MM.1S (cell line): ENCODE data around the gene MED16.

ENCODE experiments used
- DNase-seq: peaks from one replicate; pipeline ENCODE4 v3.0.0-alpha.2; 2015
- H2AFZ ChIP-seq: fragments of 300-600 bp; sonication (generic); 2 replicates; pipeline ENCODE4 v1.6.0; 2016; ENCODE audit warnings: antibody characterized with exemption, low read length
- H3F3A ChIP-seq: fragments of 300-600 bp; sonication (generic); 2 replicates; pipeline ENCODE4 v1.6.1; 2016; ENCODE audit warnings: mild to moderate bottlenecking, antibody characterized with exemption, low read length, moderate library complexity, mixed read lengths; ENCODE audit not compliant: insufficient read depth
- H3K27ac ChIP-seq: fragments of 300-600 bp; sonication (generic); 2 replicates; pipeline ENCODE4 v1.5.1; 2016; ENCODE audit warnings: mild to moderate bottlenecking, low read length
- H3K27me3 ChIP-seq: fragments of 300-600 bp; sonication (generic); replicated peaks from 2 replicates; pipeline ENCODE4 v1.6.0; 2016; ENCODE audit warnings: low read length; ENCODE audit not compliant: insufficient read depth
- H3K36me3 ChIP-seq: fragments of 300-600 bp; sonication (generic); replicated peaks from 2 replicates; pipeline ENCODE4 v1.6.1; 2016; ENCODE audit warnings: mild to moderate bottlenecking, low read length, mixed read lengths; ENCODE audit not compliant: insufficient read depth
- H3K4me1 ChIP-seq: fragments of 300-600 bp; sonication (generic); 2 replicates; pipeline ENCODE4 v1.6.1; 2016; ENCODE audit warnings: low read length, mixed read lengths
- H3K4me2 ChIP-seq: fragments of 300-600 bp; sonication (generic); 2 replicates; pipeline ENCODE4 v1.6.0; 2016; ENCODE audit warnings: low read depth, low read length
- H3K4me3 ChIP-seq: fragments of 300-600 bp; sonication (generic); 2 replicates; pipeline ENCODE4 v1.5.1; 2016; ENCODE audit warnings: low read length, mixed read lengths
- H3K79me2 ChIP-seq: fragments of 300-600 bp; sonication (generic); 2 replicates; pipeline ENCODE4 v1.6.1; 2016; ENCODE audit warnings: mixed run types, low read length, mixed read lengths
- H3K9ac ChIP-seq: fragments of 300-600 bp; sonication (generic); 2 replicates; pipeline ENCODE4 v1.6.1; 2016; ENCODE audit warnings: low read length, mixed read lengths
- H3K9me2 ChIP-seq: fragments of 300-600 bp; sonication (generic); replicated peaks from 2 replicates; pipeline ENCODE4 v1.6.1; 2016; ENCODE audit warnings: mild to moderate bottlenecking, low read length, mixed read lengths; ENCODE audit not compliant: insufficient read depth
- H3K9me3 ChIP-seq: fragments of 300-600 bp; sonication (generic); replicated peaks from 2 replicates; pipeline ENCODE4 v1.6.1; 2016; ENCODE audit warnings: mild to moderate bottlenecking, low read length, mixed read lengths; ENCODE audit not compliant: insufficient read depth
- H4K20me1 ChIP-seq: fragments of 300-600 bp; sonication (generic); 2 replicates; pipeline ENCODE4 v1.6.1; 2016; ENCODE audit warnings: mild to moderate bottlenecking, low read length, moderate library complexity, mixed read lengths; ENCODE audit not compliant: insufficient read depth
- CTCF ChIP-seq: fragments of 300-600 bp; sonication (generic); IDR thresholded peaks from 2 replicates; pipeline ENCODE4 v1.5.1; 2016; ENCODE audit warnings: antibody characterized with exemption, low read length, mixed read lengths
- EZH2 ChIP-seq: fragments of 300-600 bp; sonication (generic); optimal IDR thresholded peaks from 2 replicates; pipeline ENCODE3; 2017; ENCODE audit warnings: low read depth, mild to moderate bottlenecking, antibody characterized with exemption, low read length, mixed read lengths
- EZH2phosphoT487 ChIP-seq: fragments of 300-600 bp; sonication (generic); IDR thresholded peaks from 2 replicates; pipeline ENCODE4 v1.6.1; 2018; ENCODE audit warnings: antibody characterized with exemption, low read length

Gene MED16

GRCh38 chr19:831407-832369 lies 61.3 kb downstream of the MED16 start:
- no peak overlapping the region for H3K9ac ChIP-seq
- peaks cover 77% of the 10 kb centered on the region for H3K27me3 ChIP-seq
- H4K20me1 ChIP-seq, result no peaks in the 10 kb centered on the region
- no peak overlapping the region for H3K27ac ChIP-seq
- H3K79me2 ChIP-seq, result no peaks in the 10 kb centered on the region
- H3K4me1 ChIP-seq, result no peaks in the 10 kb centered on the region
- no peaks in the 10 kb centered on the region for H3K9me2 ChIP-seq
- H3K9me3 ChIP-seq, result no peaks in the 10 kb centered on the region
- no peak overlapping the region for H2AFZ ChIP-seq
- DNase-seq, result no peak
- no peaks in the 10 kb centered on the region for H3F3A ChIP-seq
- no peak for TF ChIP-seq EZH2phosphoT487
- no peak for TF ChIP-seq EZH2
- TF ChIP-seq CTCF, result no peak
- no peak overlapping the region for H3K4me3 ChIP-seq
- no peak overlapping the region for H3K4me2 ChIP-seq
- no peaks in the 10 kb centered on the region for H3K36me3 ChIP-seq

- H3K4me2 ChIP-seq, result no peak overlapping the region
- no peak for DNase-seq
- H3K9ac ChIP-seq, result no peak overlapping the region
- no peaks in the 10 kb centered on the region for H3K9me3 ChIP-seq
- no peaks in the 10 kb centered on the region for H3K36me3 ChIP-seq
- H4K20me1 ChIP-seq, result no peaks in the 10 kb centered on the region
- H3K79me2 ChIP-seq, result no peaks in the 10 kb centered on the region
- no peaks in the 10 kb centered on the region for H3F3A ChIP-seq
- no peaks in the 10 kb centered on the region for H3K4me1 ChIP-seq
- H2AFZ ChIP-seq, result no peak overlapping the region
- no peaks in the 10 kb centered on the region for H3K9me2 ChIP-seq
- H3K27me3 ChIP-seq, result peaks cover 77% of the 10 kb centered on the region
- no peak overlapping the region for H3K4me3 ChIP-seq
- TF ChIP-seq CTCF, result no peak
- TF ChIP-seq EZH2, result no peak
- H3K27ac ChIP-seq, result no peak overlapping the region
These were observed 63.7 kb downstream of the MED16 start for GRCh38 chr19:829129-829758.

- Histone ChIP-seq H3K27ac (no peak within 1 kb of the TSS), H3K36me3 (no peaks in the 10 kb centered on the region), H2AFZ (no peak within 1 kb of the TSS), H3K27me3 (peaks cover 81% of the 10 kb centered on the region), H4K20me1 (no peaks in the 10 kb centered on the region), H3F3A (no peaks in the 10 kb centered on the region), H3K9ac (no peak within 1 kb of the TSS), H3K4me2 (no peak within 1 kb of the TSS), H3K4me1 (no peaks in the 10 kb centered on the region), H3K9me3 (no peaks in the 10 kb centered on the region), H3K79me2 (no peaks in the 10 kb centered on the region), H3K4me3 (no peak within 1 kb of the TSS), H3K9me2 (no peaks in the 10 kb centered on the region)
- TF ChIP-seq EZH2, result no peak
- no peak for TF ChIP-seq CTCF
- no peak for DNase-seq
These were observed 65.2 kb downstream of the MED16 start, which contains the start of gene AZU1 for GRCh38 chr19:827710-828321. AZU1 (plus strand) TSS chr19:827837; CDS start chr19:827847, 10 bp downstream.
